IMR-90 (cell line): ENCODE results near the gene NAALAD2. TPM values are rescaled to one million over a fixed set of nuclear protein-coding genes. Genes with fewer than 3 reads are reported as not detected.
"Not testable (repeated sequence)": the region's sequence is repeated elsewhere in the genome, so short reads cannot be mapped to it uniquely, and the experiment has no call there.

Experiments used
- ATAC-seq: fragments of 200-7000 bp; cut with Tn5 transposase; 2 replicates; pipeline ENCODE4 v1.9.1; 2020; ENCODE audit warnings: low read depth, mild to moderate bottlenecking, moderate library complexity
- BruUV-seq: library from RNA; stranded (reverse); fragments of 400-500 nt; replicated peaks from 2 replicates; lab custom pipeline; 2021; lab: Mats Ljungman, UMichigan
- CTCF ChIA-PET: fragments of 300-600 bp; formaldehyde crosslinking; extraction: SDS; loops from one replicate; lab custom pipeline; 2021; ENCODE audit warnings: antibody characterized with exemption; lab: Yijun Ruan, JAX
- POLR2A ChIA-PET: fragments of 300-600 bp; sonication (Branson Sonifier 250); formaldehyde crosslinking; loops from one replicate; lab custom pipeline; 2022; ENCODE audit warnings: antibody characterized with exemption; ENCODE audit not compliant: unreplicated experiment; lab: Charles Lee
- DNase-seq: peaks from one replicate; pipeline ENCODE4 v3.0.0; 2013
- H2AFZ ChIP-seq: replicated peaks from 2 replicates; pipeline ENCODE3; 2013; ENCODE audit warnings: low read length, mild to moderate bottlenecking; ENCODE audit not compliant: poor library complexity
- H2AK5ac ChIP-seq: 2 replicates; pipeline ENCODE4 v1.6.1; 2013; ENCODE audit warnings: low read depth, low read length, inconsistent platforms
- H2AK9ac ChIP-seq: replicated peaks from 2 replicates; pipeline ENCODE3; 2013; ENCODE audit warnings: mild to moderate bottlenecking, low read depth, low read length, moderate library complexity; ENCODE audit not compliant: poor library complexity
- H2BK120ac ChIP-seq: 2 replicates; pipeline ENCODE4 v1.6.1; 2013; ENCODE audit warnings: low read depth, low read length, inconsistent platforms
- H2BK15ac ChIP-seq: 3 replicates; pipeline ENCODE4 v1.6.1; 2013; ENCODE audit warnings: low read depth, low read length, inconsistent platforms
- H2BK20ac ChIP-seq: 2 replicates; pipeline ENCODE4 v1.6.1; 2013; ENCODE audit warnings: low read depth, mild to moderate bottlenecking, inconsistent platforms, low read length, moderate library complexity
- H2BK5ac ChIP-seq: 2 replicates; pipeline ENCODE4 v1.6.1; 2013; ENCODE audit warnings: mild to moderate bottlenecking, low read depth, low read length, inconsistent platforms; ENCODE audit not compliant: poor library complexity, severe bottlenecking
- H3K14ac ChIP-seq: replicated peaks from 2 replicates; pipeline ENCODE4 v1.6.1; 2013; ENCODE audit warnings: low read depth, low read length, inconsistent platforms
- H3K18ac ChIP-seq: 2 replicates; pipeline ENCODE4 v1.6.1; 2013; ENCODE audit warnings: low read depth, low read length, control low read depth
- H3K23ac ChIP-seq: 2 replicates; pipeline ENCODE4 v1.6.1; 2013; ENCODE audit warnings: low read depth, low read length, inconsistent platforms
- H3K27ac ChIP-seq: 2 replicates; pipeline ENCODE4 v1.5.1; 2013; ENCODE audit warnings: mild to moderate bottlenecking, control low read depth, low read length; ENCODE audit not compliant: insufficient read depth
- H3K27me3 ChIP-seq: 2 replicates; pipeline ENCODE4 v1.6.1; 2013; ENCODE audit warnings: low read length; ENCODE audit not compliant: control insufficient read depth, insufficient read depth
- H3K36me3 ChIP-seq: 2 replicates; pipeline ENCODE4 v1.6.1; 2013; ENCODE audit warnings: low read length, mixed read lengths; ENCODE audit not compliant: control insufficient read depth, insufficient read depth
- H3K4ac ChIP-seq: 2 replicates; pipeline ENCODE4 v1.6.1; 2013; ENCODE audit warnings: low read depth, low read length, inconsistent platforms
- H3K4me1 ChIP-seq: 2 replicates; pipeline ENCODE4 v1.6.1; 2013; ENCODE audit warnings: low read length, mixed read lengths; ENCODE audit not compliant: control insufficient read depth, insufficient read depth
- H3K4me2 ChIP-seq: 2 replicates; pipeline ENCODE4 v1.6.1; 2013; ENCODE audit warnings: low read depth, mild to moderate bottlenecking, control low read depth, low read length, moderate library complexity
- H3K4me3 ChIP-seq: 2 replicates; pipeline ENCODE4 v1.5.1; 2013; ENCODE audit warnings: low read depth, mild to moderate bottlenecking, control low read depth, low read length, moderate library complexity; ENCODE audit not compliant: insufficient read depth
- H3K56ac ChIP-seq: 2 replicates; pipeline ENCODE4 v1.6.1; 2013; ENCODE audit warnings: low read length, inconsistent platforms; ENCODE audit not compliant: insufficient read depth; ENCODE audit errors: extremely low read depth
- H3K79me1 ChIP-seq, 2 experiments: 2 replicates each; pipeline ENCODE4 v1.6.1; 2013; ENCODE audit warnings: low read length in 2 of 2, inconsistent platforms in 1 of 2, low read depth in 1 of 2
- H3K9ac ChIP-seq: 2 replicates; pipeline ENCODE4 v1.6.1; 2013; ENCODE audit warnings: low read depth, low read length, control low read depth
- H3K9me1 ChIP-seq: 2 replicates; pipeline ENCODE4 v1.6.1; 2013; ENCODE audit warnings: low read length, inconsistent platforms; ENCODE audit not compliant: insufficient read depth
- H3K9me3 ChIP-seq: 2 replicates; pipeline ENCODE4 v1.6.1; 2013; ENCODE audit warnings: low read length; ENCODE audit not compliant: control insufficient read depth, insufficient read depth
- H4K20me1 ChIP-seq: 2 replicates; pipeline ENCODE4 v1.6.1; 2013; ENCODE audit warnings: low read length, inconsistent platforms; ENCODE audit not compliant: insufficient read depth
- H4K5ac ChIP-seq: 2 replicates; pipeline ENCODE4 v1.6.1; 2013; ENCODE audit warnings: mild to moderate bottlenecking, low read depth, low read length, control low read depth
- H4K8ac ChIP-seq, 2 experiments: 2 replicates each; pipeline ENCODE4 v1.6.1; 2013; ENCODE audit warnings: low read depth in 2 of 2, low read length in 2 of 2, control low read depth in 1 of 2, inconsistent platforms in 1 of 2
- H4K91ac ChIP-seq: 2 replicates; pipeline ENCODE4 v1.6.1; 2013; ENCODE audit warnings: low read depth, low read length, inconsistent platforms; ENCODE audit not compliant: insufficient read depth
- WGBS, 2 experiments: methylation state at CpG; one replicate each; pipeline versions ENCODE4 v1.1.5 to v1.1.7; 2013; ENCODE audit warnings: missing lambda C conversion rate in 2 of 2; ENCODE audit not compliant: insufficient read length in 1 of 2; ENCODE audit errors: extremely low coverage in 2 of 2; 5-methylcytosine and 5-hydroxymethylcytosine counted together
- dilution Hi-C: fragments of 300-500 bp; cut with HindIII; formaldehyde crosslinking; loops from one replicate; pipeline ENCODE4 v1.14.3; 2018; ENCODE audit warnings: low sequenced_read_pairs; ENCODE audit not compliant: unreplicated experiment
- in situ Hi-C: fragments of 300-500 bp; cut with MboI; formaldehyde crosslinking; loops from 3 replicates; pipeline ENCODE4 v1.14.3; 2019; ENCODE audit warnings: low sequenced_read_pairs, inconsistent platforms, mixed read lengths
- intact Hi-C: fragments of 100-400 bp; cut with micrococcal nuclease; formaldehyde crosslinking; loops from 2 replicates; pipeline ENCODE4 v1.10.0; 2022
- polyA plus RNA-seq, 3 experiments: library from polyadenylated mRNA; depleted of rRNA; stranded (reverse); fragments of >200 nt; gene quantifications; 2 replicates each; pipeline ENCODE4 v1.2.3, GENCODE V29; 2012; ENCODE audit warnings: low replicate concordance in 1 of 3
- total RNA-seq: library from RNA; depleted of rRNA; stranded (reverse); fragments of >200 nt; gene quantifications from 2 replicates; pipeline ENCODE4 v1.2.3, GENCODE V29; 2012

NAALAD2 gene
- total and polyA plus RNA-seq, 2 of the 4 experiments (the other 2 are of a cell fraction): under 0.01 to 0.09 TPM

DNA sequence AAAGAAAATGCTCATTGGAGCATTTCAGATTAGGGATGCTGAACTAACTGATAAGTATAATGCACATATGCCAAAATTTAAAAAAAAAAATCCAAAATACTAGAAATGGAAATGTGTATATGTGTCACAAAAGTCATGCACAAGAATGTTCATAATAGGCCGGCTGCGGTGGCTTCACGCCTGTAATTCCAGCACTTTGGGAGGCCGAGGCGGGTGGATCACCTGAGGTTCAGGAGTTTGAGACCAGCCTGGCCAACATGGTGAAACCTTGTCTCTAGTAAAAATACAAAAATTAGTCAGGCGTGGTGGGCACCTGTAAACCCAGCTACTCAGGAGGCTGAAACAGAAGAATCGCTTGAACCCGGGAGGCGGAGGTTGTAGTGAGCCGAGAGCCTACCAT is 73.5 kb downstream of the NAALAD2 start:
- POLR2A ChIA-PET, H2AFZ ChIP-seq, H3K23ac ChIP-seq, H3K9me3 ChIP-seq, H2AK5ac ChIP-seq, CTCF ChIA-PET, H4K91ac ChIP-seq, H2BK120ac ChIP-seq, H3K4ac ChIP-seq, H3K18ac ChIP-seq, DNase-seq, H3K14ac ChIP-seq, H2BK15ac ChIP-seq, H4K20me1 ChIP-seq, in situ Hi-C loops, BruUV-seq, intact Hi-C loops, H4K8ac ChIP-seq, ATAC-seq, H2BK20ac ChIP-seq, H3K27ac ChIP-seq, dilution Hi-C loops, H3K4me1 ChIP-seq, H2AK9ac ChIP-seq, H3K27me3 ChIP-seq, H4K5ac ChIP-seq, H3K4me3 ChIP-seq, H3K9me1 ChIP-seq, H3K56ac ChIP-seq, H3K9ac ChIP-seq, H3K4me2 ChIP-seq, H2BK5ac ChIP-seq: not testable (repeated sequence)
- 100% methylated on average over 1 of the region's 10 CpGs; no CpG with 5 or more reads in 1 of the 2 experiments for WGBS, 2 experiments
- Histone ChIP-seq H3K36me3 (peaks cover 15% of the 10 kb centered on the region), H3K79me1 (peaks cover 11 to 13% of the 10 kb centered on the region in 2 experiments)
